Loucy (cell line): ENCODE results near the gene LYZ.

Experiments
- CTCF ChIP-seq: fragments of 200-600 bp; sonication (generic); conservative IDR thresholded peaks from 2 replicates; pipeline ENCODE4 v1.5.1; 2014; ENCODE audit warnings: mild to moderate bottlenecking, antibody characterized with exemption, low read length
- EZH2phosphoT487 ChIP-seq: fragments of 200-600 bp; IDR thresholded peaks from 2 replicates; pipeline ENCODE4 v1.6.1; 2018; ENCODE audit warnings: antibody characterized with exemption, mild to moderate bottlenecking, moderate library complexity, borderline replicate concordance

GRCh38 chr12:69388371-69388770, 40.2 kb downstream of the LYZ start:
- peak; percentile 61 for TF ChIP-seq CTCF
- TF ChIP-seq EZH2phosphoT487: no peak
